PC-9 (cell line): ENCODE results near the gene MPL.

ENCODE experiments used
- CTCF ChIP-seq: fragments of 200-600 bp; sonication (generic); conservative IDR thresholded peaks from 2 replicates; pipeline ENCODE4 v1.6.1; 2017; ENCODE audit warnings: mixed run types, antibody characterized with exemption, mild to moderate bottlenecking, moderate library complexity
- EZH2 ChIP-seq: fragments of 200-600 bp; sonication (generic); IDR thresholded peaks from 2 replicates; pipeline ENCODE4 v1.8.0; 2017; ENCODE audit warnings: antibody characterized with exemption, low read depth

GRCh38 chr1:43325381-43325780 lies 12.2 kb upstream of the MPL start:
- TF ChIP-seq CTCF (no peak), EZH2 (no peak)
